NB4 (cell line): ENCODE data around the gene AIFM2.
A peak's percentile ranks its signal among the peaks of the same experiment; 100 is the strongest.

Experiments
- DNase-seq: peaks from one replicate; pipeline ENCODE4 v3.0.0; 2010; ENCODE audit warnings: low read depth
- H3K4me3 ChIP-seq: one replicate; pipeline ENCODE4 v1.5.1; 2011; ENCODE audit warnings: mild to moderate bottlenecking, low read depth, low read length, moderate library complexity
- MYC ChIP-seq: IDR thresholded peaks from 2 replicates; pipeline ENCODE4 v1.6.1; 2011; ENCODE audit warnings: low read depth, low read length
- POLR2A ChIP-seq: IDR thresholded peaks from 2 replicates; pipeline ENCODE4 v1.6.1; 2011; ENCODE audit warnings: mild to moderate bottlenecking; ENCODE audit not compliant: insufficient read length; ENCODE audit errors: extremely low read depth
- TF ChIP-seq, protein P1 (sequence below): IDR thresholded peaks from 2 replicates; pipeline ENCODE4 v1.6.1; 2011; ENCODE audit warnings: low read depth, low read length
- TF ChIP-seq, protein P2 (sequence below): IDR thresholded peaks from one replicate; pipeline ENCODE4 v1.5.1; 2012; ENCODE audit warnings: low read depth, low read length

AIFM2 gene

DNA sequence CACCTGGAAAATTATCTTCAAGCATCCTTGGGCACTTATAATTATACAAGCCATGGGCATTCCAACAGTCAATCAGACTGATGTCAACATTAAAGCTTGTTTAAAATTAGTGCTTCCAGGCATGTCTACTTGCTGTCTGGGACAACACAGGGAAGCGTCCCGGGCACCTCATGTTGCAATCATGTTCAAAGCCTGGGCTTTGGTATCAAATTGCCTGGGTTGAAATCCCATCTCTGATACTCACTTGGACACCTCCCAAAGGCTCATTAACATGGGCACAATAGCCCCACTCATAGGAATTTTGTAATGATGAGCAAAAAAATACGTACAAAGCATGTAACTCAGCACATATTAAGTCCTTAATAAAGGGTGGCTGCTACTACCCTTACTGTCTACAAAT lies 14.4 kb downstream of the AIFM2 start:
- TF ChIP-seq, protein P1, sequence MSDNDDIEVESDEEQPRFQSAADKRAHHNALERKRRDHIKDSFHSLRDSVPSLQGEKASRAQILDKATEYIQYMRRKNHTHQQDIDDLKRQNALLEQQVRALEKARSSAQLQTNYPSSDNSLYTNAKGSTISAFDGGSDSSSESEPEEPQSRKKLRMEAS, result no peak
- no peak for TF ChIP-seq POLR2A
- TF ChIP-seq MYC, result no peak
- TF ChIP-seq, protein P2, sequence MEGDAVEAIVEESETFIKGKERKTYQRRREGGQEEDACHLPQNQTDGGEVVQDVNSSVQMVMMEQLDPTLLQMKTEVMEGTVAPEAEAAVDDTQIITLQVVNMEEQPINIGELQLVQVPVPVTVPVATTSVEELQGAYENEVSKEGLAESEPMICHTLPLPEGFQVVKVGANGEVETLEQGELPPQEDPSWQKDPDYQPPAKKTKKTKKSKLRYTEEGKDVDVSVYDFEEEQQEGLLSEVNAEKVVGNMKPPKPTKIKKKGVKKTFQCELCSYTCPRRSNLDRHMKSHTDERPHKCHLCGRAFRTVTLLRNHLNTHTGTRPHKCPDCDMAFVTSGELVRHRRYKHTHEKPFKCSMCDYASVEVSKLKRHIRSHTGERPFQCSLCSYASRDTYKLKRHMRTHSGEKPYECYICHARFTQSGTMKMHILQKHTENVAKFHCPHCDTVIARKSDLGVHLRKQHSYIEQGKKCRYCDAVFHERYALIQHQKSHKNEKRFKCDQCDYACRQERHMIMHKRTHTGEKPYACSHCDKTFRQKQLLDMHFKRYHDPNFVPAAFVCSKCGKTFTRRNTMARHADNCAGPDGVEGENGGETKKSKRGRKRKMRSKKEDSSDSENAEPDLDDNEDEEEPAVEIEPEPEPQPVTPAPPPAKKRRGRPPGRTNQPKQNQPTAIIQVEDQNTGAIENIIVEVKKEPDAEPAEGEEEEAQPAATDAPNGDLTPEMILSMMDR, result no peak
- no peak overlapping the region for H3K4me3 ChIP-seq
- no peak for DNase-seq

GRCh38 chr10:70117646-70118045 lies 15.0 kb downstream of the AIFM2 start:
- TF ChIP-seq, protein P2, result no peak
- no peak for TF ChIP-seq POLR2A
- TF ChIP-seq, protein P1, result no peak
- no peak for TF ChIP-seq MYC
- DNase-seq, result no peak
- no peak overlapping the region for H3K4me3 ChIP-seq

DNA sequence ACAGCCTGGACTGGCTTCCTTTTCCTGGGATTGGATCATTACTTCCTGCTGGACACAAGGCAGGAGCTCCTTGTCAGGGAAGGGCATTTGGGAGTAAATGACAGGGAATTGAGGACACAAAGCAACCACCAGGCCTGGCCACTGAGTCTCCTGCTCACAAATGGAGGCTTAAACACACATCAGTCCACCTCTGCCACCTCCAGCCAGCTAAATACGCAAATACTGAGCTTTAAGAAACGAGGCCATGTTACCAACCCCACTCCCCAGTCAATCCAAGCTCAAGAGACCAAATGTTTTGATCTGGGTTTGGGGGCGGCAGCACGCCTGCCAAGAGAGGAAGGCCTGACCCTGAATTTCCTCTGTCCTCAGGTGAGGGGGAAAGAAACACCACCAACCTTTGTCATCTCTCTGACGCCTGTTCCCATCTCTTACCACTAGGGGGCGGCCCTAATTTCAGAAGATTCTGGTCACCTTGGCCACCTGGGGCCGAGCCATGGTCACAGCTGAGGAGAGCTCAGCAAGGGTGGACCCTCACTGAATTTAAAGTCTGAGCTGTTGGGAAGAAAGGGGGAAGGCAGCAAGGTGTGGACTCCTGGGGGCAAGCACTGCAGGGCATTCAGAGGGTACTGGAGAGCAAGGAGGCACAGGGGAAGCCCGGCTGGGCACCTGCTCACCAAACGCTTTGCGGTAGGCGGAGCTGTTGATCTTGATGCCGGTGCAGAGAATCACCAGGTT lies 16.5 kb downstream of the AIFM2 start:
- H3K4me3 ChIP-seq, result no peak overlapping the region
- peak; percentile 53 for DNase-seq
- no peak for TF ChIP-seq MYC
- TF ChIP-seq, protein P2, result peak; percentile 88

DNA sequence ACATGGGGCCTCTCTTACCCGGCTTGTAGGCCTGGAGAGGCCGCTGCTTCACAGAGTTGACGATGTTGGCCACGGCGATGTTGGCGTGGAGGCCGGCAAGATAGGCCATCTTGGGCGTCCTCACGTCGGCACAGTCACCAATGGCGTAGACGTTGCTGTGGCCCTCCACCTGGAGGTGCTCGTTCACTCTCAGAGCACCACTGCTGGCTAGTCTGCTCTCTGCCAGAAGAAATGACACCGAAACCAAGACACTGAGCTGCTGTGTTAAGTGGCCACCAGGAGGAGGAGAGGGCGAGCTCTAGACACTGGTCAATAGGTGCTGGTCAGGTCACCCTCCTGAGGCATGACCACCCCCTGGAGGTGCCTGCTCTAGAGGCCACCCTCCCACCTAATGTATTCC lies 17.7 kb downstream of the AIFM2 start:
- no peak for DNase-seq
- H3K4me3 ChIP-seq, result no peak overlapping the region
- no peak for TF ChIP-seq MYC
- TF ChIP-seq, protein P1, result no peak
- no peak for TF ChIP-seq POLR2A
- TF ChIP-seq, protein P2, result no peak

- no peak for DNase-seq
- TF ChIP-seq, protein P2, result no peak
- no peak for TF ChIP-seq POLR2A
- TF ChIP-seq, protein P1, result no peak
- TF ChIP-seq MYC, result no peak
- H3K4me3 ChIP-seq, result no peak overlapping the region
Observed at GRCh38 chr10:70112071-70112470, 20.6 kb downstream of the AIFM2 start.

GRCh38 chr10:70111496-70111895 lies 21.1 kb downstream of the AIFM2 start:
- H3K4me3 ChIP-seq, result no peak overlapping the region
- TF ChIP-seq, protein P2, result no peak
- no peak for TF ChIP-seq POLR2A
- TF ChIP-seq MYC, result no peak
- TF ChIP-seq, protein P1, result no peak
- DNase-seq, result no peak
